Ammon's horn (tissue), 1 donor: Measurements from ENCODE around the gene SLC25A48.
"Not testable (repeated sequence)": the region's sequence is repeated elsewhere in the genome, so short reads cannot be mapped to it uniquely, and the experiment has no call there.

Source experiments
- DNase-seq: peaks from one replicate; pipeline ENCODE4 v3.0.0-alpha.2; 2016; ENCODE audit warnings: low spot score

Gene SLC25A48

DNA sequence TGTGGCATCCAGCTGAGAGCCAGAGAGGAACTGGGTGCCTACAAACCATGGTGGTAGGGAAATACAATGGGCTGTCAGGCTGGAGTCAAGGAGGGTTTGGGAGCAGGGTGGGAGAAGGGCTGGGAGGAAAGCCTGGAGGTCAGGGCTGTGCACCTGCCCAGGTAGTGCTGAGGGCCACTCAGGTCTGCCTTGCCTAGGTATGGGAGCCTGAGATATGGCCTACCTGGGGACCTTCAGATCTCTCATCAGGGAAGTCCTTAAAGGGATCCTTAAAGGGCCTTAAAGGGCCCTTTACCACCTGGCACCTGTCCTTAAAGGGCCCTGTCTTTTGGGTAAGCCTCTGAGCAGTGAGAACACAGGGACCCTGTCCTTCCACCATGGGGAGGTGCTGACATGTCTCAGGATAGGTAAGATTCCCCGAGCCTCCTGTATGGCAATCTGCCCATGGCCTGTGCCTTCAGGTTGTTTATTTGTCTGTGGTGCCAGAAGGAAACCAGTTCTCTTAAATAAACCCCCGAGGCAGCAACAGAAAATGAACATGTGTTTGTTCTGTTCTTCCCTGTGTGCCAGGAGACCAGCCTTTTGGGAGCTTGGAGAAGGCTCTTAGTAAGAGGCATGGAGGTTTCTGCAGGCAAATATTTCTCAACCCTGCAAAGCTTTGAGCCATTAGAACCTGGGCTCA is 23.3 kb downstream of the SLC25A48 start:
- no peak for DNase-seq

DNA sequence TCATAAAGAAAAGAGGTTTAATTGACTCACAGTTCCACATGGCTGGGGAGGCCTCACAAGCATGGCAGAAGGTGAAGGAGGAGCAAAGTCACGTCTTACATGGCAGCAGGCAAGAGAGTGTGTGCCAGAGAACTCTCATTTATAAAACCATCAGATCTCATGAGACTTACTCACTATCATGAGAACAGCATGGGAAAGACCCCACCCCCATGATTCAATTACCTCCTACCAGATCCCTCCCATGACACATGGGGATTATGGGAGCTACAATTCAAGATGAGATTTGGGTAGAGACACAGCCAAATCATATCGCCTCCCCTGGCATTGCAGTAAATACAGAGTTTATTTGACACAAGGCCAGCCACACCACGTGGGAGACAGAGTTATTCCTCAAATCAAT is 24.7 kb downstream of the SLC25A48 start:
- DNase-seq, result not testable (repeated sequence)

DNA sequence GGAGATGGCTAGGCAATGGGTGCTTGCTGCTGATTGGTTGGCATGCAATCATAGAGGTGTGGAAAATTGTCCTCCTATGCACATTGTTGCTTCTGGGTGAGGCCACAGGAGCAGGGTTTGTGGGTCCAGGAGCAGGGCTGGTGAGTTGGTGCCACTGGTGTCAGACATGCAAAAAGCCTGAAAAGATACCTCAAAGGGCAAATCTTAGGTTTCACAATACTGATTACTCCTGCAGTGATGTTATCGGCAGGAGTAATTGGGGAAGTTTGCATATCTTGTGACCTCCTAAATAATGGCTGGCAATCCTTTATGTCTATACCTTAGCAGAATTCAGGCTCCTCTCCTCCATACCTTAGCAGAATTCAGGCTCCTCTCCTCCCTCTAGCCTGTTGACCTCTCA is 25.2 kb downstream of the SLC25A48 start:
- no peak for DNase-seq

DNA sequence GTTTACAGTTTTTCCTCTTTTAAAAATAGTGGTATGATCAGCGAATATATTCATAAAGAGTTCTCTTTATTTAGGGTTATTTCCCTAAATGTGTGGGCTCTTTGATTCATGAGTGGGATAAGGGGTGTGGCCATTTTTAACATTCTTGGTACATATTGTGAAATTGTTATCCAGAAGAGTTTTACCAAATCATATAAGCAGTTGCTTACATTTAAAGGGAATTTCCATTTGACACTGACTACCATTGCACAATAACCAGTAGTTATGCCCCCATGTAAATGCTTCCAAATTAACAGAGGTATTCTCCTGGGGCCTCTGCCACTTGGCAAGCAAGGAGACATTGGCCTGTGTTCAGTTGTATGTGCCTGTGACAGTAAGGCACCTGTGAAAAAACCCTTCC is 27.2 kb downstream of the SLC25A48 start:
- DNase-seq, result no peak

DNA sequence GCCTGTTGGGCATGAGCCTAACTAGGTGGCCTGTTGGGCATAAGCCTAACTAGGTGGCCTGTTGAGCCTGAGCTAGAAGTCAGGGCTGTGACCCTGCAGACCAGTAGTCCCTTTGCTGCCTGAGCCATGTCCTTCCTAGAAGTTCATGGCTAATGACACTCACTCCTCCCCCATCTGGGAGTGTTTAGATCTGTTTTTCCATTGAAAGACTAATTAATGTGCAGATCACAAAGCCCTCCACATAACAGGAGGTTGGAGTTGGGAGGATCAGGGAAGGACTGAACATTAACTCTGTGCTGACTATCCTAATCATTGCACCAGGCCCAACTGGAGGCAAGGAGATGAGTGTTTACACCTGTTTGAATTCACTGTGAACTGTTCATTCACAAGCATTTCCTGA is 27.6 kb downstream of the SLC25A48 start:
- no peak for DNase-seq

DNA sequence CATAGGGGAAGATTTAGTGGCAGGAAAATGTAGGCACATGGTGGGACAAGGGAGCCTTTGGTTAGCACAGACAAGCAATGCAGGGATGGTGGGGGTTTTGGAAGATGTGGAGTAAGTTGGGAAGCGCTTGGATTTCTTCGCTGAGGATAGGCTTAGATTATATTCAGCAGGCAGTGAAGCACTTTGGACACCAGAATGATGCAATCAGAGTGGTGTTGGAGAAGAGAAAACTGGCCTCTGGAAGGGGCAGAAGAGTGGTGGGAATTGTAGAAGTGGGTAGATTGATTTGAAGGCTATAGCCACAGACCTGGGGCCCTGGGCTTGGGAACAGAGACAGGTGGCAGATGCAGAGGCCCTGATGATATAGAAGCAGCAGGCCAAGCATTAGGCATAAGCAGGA is 28.3 kb downstream of the SLC25A48 start:
- no peak for DNase-seq

DNA sequence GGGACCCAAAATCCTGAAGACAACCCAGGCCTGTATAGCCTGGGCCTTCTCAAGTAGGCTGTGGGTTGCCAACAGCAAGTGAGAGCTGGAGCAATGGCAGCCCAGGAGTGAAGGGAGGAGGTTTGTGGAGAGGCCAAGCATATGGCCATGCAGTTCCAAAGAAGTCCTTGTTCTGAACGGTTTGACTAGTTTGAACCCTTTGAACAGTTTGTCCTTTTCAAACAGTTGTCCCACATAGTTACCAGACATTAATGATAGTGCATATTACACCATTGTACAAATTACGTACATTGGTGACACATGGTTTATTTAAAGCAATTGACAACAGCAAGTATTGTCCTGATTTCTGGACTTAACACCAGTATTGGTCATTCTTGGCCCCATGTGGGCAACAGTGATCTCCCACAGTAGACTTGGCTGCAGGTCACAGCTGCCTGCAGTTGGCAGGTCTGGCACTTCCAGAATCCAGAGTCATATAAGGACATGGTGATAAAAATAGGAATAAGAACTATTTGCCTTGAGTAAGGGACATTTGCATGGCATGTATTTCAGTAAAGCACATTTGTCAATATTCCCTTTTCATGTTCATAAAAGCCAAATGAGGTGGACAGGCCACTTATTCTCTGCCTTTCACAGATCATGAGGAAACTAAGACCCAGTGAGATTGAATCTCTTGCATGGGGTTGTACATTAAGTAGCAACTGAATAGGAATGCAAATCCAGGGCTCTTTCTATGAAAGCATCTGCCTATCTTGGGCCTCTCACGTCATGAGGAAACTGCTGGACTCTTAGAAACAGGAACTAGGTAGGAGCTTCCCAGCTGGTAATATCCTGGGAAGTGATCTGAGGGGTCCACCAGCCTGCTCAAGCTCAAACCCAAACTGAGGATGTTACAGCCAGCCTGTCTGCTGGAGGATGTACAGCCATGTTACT is 30.3 kb downstream of the SLC25A48 start:
- DNase-seq, result no peak

DNA sequence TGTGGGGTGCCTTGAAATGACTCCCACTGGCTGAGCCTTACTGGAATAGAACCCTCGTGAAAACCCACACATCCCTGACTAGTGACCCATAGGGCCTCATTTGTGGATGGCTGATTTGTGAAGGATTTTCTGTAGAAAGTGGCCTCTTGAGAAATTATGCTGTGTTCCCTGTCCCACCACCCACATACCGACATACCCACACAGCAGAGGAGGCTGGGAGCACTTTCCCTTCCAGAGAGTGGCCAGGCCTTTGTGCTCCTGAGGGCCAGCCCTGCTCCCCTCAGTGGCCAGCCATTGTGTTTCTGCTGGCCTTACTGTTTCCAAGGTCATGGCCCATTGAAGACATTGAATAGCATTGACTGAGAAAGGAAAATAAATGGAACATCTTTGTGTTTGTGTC is 31.6 kb downstream of the SLC25A48 start:
- DNase-seq, result no peak

DNA sequence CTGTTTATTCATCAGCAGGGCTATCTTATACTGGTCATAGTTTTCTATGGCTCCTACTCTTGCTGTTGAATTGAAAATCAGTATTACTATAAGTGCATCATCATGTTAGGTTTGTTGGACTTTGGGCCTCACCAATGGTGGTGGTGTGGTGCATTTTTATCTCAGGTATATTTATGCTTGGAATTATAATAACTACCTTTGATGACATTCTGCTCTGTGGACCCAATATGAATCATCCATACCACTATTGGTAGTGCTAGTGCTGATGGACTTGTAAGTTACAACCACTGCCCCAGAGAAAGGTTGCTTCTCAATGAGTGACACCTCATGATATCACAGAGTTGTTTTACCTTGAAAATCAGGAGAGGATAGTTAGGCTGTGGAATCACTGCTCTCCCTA is 33.1 kb downstream of the SLC25A48 start:
- DNase-seq, result no peak

DNA sequence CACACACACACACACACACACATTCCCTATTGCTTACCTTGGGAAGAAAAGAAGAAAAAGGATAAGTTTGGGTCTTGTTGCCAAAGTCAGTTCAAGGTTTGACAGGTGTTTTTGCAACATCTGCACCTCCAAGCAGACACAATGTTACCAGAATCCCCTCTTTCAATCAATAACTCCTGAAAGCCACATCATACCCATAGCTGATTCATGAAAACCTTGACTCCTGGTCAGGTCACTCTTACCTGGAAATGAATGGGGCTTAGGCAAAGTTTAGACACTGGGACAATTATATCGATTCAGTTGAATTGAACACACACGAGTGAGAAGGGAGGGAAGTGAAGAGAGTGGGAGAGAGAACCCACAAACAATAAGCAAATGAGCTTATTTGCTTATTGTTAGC is 34.2 kb downstream of the SLC25A48 start:
- no peak for DNase-seq

DNA sequence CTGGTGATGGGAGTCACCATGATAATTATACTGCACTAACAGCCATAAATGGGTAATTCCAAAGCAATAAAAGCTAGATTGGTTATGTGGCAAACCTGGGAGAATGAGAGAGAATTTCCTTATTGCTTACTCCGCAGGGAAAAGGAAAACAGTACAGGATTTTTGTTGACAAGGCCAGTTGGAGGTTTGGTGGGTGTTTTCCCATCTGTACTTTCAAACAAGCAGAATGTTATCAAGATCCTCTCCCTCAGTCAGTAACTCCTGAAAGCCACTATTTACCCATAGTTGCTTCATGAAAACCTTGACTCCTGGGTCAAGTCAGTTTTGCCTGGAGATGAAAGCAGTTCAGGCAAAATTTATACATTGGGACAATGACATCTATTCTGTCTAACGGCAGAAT is 34.8 kb downstream of the SLC25A48 start:
- no peak for DNase-seq

DNA sequence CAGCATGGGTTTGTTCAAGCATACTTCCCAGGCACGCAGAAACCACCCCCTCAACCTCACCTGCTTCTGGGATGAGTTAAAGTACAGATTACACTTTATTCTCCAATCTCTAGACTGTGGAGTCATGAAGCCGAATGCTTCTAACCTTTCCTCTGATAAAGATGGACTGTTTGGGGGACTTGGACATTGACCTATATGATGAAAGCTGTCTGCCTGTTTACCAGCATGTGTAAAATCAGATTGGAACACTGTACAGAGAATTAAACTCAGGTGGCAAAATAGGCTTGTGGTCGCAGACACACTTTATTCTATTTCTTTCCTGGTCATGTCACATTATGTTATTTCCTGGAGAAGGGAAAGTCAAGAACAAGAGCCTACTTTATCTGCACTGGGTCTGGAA is 35.5 kb downstream of the SLC25A48 start:
- DNase-seq, result no peak

DNA sequence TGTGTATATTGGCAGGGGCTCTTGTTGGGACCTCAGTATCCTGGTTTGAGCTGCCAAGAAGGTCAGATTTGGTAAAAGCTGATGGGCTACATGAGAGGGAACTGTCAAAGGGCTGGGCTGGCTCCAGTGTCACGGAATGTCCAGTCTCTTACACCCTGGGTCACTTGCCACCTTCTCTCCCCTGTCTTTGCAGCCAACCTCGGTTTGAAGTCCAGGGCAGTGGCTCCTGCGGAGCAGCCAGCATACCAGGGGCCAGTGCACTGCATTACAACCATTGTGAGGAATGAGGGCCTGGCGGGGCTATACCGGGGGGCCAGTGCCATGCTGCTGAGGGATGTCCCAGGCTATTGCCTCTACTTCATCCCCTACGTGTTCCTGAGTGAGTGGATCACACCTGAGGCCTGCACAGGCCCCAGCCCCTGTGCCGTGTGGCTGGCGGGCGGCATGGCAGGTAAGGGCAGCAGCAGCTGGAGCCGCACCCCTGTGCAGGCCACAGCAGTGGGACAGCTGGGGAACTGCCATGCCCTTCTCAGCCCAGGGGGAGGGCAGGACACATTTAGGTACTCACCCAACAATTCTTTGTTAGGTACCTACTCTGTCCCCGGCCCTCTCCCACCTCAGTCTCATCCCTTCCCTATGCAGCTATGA is 36.9 kb downstream of the SLC25A48 start:
- DNase-seq, result no peak

DNA sequence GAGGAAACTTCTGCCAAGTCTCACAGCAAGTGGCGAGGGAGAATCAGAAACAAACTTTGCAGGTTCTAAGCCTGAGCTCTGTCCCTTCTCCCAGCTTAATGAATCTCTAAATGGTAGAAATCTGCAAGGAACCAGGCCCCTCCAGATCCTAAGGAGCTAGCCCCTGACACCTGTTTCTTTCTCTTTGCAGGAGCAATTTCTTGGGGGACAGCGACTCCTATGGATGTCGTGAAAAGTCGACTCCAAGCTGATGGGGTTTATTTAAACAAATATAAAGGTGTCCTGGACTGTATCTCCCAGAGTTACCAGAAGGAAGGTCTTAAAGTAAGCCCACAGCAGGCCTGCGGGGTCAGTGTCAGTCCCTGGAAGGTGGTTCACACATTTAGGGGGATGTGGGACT is 39.4 kb downstream of the SLC25A48 start:
- no peak for DNase-seq

DNA sequence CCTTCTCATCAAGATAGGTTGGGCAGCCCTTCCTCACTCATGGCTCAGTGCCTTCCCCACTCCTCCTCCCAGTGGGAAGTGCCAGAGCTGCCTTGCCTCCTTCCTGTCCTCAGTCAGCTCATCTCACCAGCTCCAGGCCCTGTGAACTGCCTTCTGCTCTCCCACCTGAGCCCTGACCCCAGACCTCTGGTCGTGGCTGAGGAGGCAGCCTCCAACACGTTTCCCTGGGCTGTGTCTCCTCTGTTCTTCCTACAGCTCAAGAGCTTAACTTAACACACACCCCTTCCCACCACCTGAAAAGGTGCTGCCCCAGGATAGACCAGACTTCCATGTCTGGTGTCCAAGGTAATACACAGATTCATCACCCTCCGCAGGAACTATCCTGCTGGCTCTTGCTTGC is 40.0 kb downstream of the SLC25A48 start:
- no peak for DNase-seq

DNA sequence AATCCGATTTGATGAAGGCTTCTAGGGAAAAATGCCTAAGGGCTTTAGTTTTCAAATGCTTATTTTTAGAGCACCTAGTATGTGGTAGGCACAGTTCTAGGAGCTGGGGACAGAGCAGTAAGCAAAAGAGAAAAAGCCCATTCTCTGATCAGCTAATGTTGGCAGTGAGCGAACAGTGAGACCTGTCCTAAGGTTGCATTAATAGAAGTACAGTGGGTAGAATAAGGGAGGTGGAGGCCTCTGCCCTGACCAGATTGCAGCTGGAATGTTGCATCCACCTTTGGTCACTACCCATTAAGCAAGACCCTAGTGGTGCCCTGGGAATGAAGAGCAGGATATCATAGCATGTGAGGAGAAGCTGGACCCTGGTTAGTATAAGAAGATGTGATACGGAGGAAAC is 41.1 kb downstream of the SLC25A48 start:
- DNase-seq, result no peak

DNA sequence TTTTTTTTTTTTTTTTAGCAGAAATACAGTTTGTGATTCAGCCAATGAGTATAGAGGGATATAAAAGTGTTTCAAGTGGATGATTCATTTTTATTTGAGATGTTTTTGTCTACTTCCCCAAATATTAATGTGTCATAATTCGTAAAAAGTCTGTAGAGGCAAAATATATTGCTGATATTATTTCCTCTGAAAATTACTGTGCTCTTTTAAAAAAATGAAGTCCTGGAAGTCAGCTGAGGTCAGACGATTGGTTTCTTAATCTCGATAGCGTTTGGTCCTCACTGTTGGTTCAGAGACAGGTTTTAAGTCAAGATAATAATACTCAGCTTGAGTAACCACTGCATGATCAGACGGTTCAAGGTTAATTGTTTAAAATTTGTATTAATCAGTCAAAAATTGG is 41.7 kb downstream of the SLC25A48 start:
- no peak for DNase-seq

DNA sequence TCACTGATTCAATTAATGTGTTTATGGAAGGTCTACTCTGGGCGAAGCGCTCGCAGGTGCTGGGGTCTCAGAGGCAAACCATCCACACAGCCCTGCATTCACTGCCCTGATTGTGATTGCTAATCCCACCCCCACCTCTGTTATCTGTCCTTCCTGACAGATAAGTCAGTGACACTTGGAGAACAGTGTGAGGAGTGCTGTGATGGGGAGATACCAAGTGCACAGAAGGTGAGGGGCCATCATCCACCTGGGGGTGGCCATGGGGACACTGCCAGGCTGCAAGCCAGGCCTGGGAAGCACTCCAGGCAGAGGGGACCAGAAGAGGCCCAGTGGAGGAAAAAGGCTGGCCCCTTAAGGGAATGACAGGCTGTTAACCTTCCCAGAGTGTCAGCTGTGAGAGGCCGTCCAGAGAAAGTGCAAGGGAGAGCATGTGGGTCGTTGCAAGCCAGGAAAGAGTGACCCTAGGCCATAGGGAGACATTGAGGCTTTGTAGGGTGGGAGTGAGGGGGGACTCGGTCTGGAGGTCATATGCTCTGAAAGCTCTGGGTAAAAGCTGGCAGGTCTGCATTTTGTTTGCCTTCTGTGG is 43.2 kb downstream of the SLC25A48 start:
- no peak for DNase-seq

DNA sequence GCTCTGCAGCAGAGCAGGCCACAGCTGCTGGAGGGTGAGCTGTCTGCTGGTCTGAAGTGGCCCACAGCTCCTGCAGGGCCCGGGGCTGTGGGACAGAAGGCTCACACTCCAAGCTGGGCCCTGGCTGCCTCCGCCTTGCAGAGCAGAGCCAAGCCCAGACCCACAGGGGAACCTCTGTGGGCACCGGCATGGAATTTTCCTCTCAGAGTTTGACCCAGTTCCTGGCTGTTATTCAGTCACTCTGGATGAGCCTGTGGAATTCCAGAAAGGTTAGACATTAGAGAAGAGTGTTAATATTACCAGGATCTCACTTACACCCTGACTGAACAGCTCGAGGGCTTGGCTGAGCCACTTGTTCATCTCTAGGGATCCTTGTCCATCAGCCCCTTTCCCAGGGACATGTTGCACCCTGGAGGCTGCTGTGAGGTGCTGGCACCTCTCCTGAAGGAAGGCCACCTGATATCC is 43.7 kb downstream of the SLC25A48 start:
- DNase-seq, result peak; percentile 30

DNA sequence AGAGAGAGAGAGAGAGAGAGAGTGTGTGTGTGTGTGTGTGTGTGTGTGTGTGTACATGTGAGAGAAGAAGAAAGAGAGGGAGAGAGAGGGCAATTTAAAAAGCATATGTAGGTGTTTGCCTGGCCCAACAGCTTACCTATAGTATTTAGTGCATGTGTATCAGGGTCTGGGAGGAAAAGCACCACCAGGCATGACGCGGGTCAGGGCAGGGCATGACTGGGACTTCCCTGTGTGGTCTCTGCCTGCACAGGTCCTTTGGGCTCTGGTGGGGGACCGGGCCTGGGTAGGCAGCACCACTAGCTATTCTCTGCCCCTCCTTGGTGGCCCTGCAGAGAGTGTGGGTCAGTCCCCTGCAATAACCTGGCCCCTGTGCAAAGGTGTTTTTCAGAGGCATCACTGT is 45.1 kb downstream of the SLC25A48 start:
- DNase-seq, result no peak

DNA sequence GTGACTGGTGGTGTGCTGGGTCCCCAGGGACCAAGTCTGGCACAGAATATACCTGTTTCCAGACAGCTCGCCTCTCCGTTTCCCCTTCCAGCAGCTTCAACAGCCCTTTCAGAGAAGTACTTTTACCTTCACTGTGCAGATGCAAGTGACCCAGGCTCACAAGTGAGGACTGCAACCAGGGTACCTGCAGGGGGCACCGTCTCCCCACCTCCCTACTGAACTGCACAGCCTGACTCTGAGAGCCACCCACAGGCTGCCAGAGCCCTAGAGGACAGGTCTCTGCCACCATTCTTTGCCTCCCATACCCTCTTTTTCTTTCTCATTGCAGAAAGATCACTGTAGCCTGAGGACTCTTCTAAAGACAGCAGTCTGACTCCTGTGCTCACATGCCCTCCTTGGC is 45.8 kb downstream of the SLC25A48 start:
- no peak for DNase-seq

DNA sequence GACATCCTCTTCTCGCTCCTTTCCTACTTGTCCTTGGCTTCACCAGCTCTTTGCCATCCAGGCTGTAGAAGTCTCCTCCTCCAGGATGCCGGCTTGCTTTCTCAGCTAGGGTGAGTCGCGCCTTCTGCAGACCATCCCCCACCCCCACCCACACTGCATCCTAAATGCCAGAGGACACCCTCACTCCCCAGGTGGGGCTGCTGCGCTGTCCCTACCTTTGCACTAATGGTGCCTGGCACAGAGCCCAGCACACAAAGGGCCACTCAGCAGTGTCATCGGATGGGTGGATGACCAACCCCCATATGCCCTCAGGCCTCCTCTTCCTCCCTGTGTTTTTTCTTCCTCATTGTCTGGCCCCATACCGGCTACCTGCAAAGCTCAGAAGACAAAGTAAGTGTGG is 46.3 kb downstream of the SLC25A48 start:
- no peak for DNase-seq

DNA sequence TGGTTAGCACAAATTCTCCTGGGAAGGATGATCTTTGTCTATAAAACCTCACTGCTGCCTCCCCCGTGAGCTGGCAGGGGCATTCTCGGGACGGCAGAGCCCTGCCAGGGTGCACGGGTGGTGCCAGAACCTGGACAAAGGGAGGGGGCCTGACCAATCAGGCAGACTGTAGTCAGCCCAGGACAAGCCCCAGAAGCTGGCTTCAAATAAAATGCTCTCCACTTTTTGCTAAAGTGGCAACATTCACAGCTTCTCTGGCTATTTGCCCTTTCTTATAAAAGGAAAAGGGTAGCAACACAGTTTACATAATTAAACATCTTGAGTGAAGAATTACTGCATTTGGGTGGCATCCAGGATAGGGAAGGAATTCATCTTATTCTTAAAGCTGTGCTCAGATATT is 46.8 kb downstream of the SLC25A48 start:
- DNase-seq, result peak; percentile 69
